Hematopoietic multipotent progenitor cell treated with erythropoietin and hydrocortisone succinate and interleukin-3 and kit ligand, for 17 days (in vitro differentiated cells): ENCODE data around the gene VSTM4.

Source experiments
- DNase-seq: peaks from one replicate; pipeline ENCODE4 v3.0.0-alpha.2; 2015; ENCODE audit warnings: low spot score

Gene VSTM4

DNA sequence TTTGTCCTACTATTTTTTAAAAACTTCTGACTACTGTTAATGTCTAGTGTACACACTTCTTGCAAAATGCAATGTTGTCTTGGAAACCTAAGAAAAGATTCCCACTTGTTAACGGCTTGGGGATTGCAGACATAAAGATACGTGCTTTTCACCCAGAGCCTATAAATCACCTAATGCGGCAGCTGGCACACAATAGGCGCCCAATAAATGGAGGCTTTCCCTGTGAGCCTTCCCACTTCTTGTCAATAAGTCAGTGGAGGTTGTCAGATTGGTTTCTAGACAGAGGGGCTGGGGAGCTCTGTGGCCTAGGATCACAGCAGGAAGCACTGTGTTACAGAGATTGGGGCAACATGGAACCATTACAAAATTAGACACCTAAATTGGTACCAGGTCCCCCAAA, 74.7 kb downstream of the VSTM4 start:
- no peak for DNase-seq

GRCh38 chr10:49039409-49039808, 75.9 kb downstream of the VSTM4 start:
- no peak for DNase-seq

- DNase-seq, result no peak
Observed at GRCh38 chr10:49038711-49039110, 76.6 kb downstream of the VSTM4 start.

DNA sequence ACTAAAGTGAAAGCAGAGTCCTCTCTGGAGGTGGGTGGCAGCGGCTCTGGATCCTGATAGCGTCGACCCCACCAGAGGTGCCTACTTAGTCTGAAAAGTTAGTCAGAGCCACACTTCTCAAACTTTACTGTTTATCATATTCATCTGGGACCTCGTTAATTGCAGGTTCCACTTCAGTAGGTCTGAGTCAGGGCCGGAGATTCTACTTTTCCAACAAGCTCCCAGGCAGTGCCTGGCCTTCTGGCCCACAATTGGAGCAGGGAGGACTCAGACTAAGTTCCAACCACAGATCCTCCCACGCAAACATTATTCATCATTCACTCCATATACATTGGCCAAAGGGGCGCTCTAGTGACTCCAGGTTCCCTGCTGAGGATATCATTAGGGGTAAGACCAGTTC, 78.1 kb downstream of the VSTM4 start:
- no peak for DNase-seq

DNA sequence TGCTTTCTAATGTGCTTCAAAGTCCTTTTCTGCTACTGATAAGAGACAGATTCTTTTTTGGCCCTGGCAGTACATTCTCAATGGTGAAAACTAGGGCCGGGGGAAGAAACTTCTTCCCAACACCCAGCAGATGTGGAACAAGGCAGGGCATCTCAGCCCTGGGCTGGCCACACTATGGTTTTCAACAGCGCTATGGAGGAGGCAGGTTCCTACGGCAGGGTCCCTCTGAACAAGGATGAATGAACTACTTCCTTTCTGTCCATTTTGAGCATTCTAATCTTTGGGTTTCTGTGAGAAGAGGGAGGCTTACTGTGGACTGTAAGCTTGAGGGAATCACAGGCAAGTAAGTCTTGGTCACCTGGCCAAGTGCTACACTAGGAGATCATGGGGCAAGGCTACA, 78.7 kb downstream of the VSTM4 start:
- no peak for DNase-seq

DNA sequence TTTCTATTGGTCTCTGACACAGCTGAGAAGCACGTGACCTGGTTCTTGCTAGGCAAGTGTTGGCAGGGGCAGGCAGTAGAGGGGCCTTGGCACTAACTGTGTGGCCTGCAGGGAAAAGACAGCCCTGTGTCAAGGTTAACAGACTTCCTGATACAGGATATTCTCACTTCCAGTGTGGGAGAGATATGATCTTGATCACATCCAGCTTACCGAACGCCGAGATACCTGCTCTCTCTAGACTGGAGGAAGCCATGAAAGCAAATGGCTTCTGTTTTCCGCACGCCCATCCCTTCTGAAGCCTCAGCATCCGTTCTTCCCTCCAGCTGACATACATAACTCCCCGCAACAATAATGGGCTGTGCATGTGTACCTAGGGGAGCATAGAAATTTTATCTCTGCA, 79.4 kb downstream of the VSTM4 start:
- DNase-seq, result no peak

- DNase-seq, result no peak
Observed at GRCh38 chr10:49034925-49035324, 80.4 kb downstream of the VSTM4 start.

GRCh38 chr10:49033939-49034338, 81.4 kb downstream of the VSTM4 start:
- no peak for DNase-seq

- DNase-seq, result no peak
Observed at GRCh38 chr10:49029666-49030065, 85.7 kb downstream of the VSTM4 start.

- no peak for DNase-seq
Observed at GRCh38 chr10:49028639-49029038, 86.7 kb downstream of the VSTM4 start.

GRCh38 chr10:49025347-49025983, 89.9 kb downstream of the VSTM4 start:
- no peak for DNase-seq

GRCh38 chr10:49024484-49024883, 90.8 kb downstream of the VSTM4 start:
- DNase-seq, result no peak

GRCh38 chr10:49023752-49024151, 91.6 kb downstream of the VSTM4 start:
- no peak for DNase-seq

DNA sequence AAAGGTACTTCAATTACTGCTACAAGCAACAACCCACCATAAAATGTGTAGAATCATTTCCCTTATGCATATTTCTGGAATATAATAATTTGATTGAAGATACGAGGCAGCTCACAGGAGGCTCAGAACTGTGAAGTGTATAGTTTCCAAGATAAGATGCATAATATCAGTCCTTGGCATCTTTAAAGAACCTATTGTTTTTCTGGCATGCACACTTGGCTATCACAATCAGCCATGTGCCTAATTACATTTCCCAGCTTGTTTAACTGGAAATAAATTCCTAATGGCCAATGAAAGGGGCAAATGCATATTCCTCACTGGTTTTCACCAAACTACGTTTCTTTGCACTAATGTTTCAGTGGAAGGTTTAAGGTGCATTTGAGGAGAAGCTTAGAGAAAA, 92.3 kb downstream of the VSTM4 start:
- DNase-seq, result no peak

GRCh38 chr10:49021685-49022084, 93.6 kb downstream of the VSTM4 start:
- DNase-seq, result no peak

DNA sequence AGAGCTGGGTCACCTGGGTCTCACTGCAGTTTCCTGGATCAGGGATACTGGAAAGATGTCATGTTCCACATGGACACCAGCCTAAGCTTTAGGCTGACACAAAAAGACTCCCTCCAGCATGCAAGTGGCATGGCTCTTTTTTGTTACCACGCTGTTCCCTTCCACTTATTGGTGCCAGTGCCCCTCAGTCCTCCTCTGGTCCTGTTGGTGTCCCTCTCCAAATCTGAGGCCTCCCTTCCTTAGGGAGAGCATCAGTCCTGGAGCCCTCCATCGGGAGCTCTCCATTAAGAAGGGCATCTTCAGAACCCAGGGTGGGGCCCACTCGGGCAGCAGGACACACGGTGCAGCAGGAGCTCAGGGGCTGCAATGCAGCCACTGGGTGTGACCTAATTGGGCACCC, 99.6 kb downstream of the VSTM4 start:
- DNase-seq, result no peak

DNA sequence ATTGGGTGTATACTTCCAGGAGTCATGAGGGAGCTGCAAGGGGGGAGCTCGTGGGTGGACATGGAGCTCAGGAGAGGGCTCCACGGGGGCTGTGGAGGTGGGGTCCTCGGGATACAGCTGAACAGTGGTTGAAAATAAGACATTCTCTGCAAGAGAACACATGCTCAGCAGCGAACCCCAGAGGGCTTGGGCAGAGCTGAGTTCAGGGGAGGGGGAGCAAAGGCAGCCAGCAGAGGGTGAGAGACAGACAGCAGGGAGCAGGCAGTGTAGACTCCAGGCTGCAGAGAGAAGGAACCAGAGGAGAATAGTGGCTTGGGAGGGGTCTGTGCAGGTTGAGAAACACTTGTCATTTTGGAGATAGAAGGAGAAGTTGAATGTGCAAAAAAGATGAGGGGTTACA, 102.7 kb downstream of the VSTM4 start:
- no peak for DNase-seq

DNA sequence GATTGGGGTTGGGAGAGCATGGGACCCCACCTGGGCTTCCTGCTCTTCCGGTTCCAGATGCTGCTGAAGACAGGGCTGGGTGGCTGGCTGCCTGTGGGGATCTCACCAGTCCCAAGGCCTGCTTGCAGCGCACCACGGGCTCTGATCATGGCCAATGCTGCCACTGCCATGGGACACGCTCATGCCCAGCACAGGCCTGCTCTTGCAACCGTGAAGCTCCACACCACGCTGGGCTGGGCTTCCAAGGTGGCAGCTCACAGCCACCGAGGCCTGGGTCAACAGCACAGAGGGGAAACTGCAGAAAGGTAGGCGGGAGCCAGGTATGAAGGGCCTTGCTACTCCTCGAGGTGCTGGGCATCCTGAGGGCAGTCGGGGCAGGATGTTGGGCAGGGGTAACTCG, 103.6 kb downstream of the VSTM4 start:
- no peak for DNase-seq

DNA sequence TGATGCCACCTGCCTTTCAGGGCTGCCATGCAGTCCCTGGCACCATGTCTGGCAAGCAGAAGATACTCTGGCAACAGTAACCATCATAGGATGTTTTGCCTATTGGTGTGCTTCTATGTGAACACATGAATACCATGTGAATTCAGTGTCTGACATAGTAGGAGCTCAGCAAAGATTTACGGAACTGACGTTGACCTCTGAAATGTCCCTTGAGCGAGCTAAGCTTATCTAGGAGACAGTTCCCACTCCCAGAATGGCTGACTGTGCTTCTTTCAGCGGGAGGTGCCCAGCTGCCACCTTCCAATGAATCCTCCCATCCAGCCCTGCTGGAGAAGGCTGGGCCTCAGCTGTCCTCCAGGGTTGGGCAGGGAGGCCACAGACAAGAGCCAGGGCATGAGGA, 104.5 kb downstream of the VSTM4 start:
- no peak for DNase-seq

DNA sequence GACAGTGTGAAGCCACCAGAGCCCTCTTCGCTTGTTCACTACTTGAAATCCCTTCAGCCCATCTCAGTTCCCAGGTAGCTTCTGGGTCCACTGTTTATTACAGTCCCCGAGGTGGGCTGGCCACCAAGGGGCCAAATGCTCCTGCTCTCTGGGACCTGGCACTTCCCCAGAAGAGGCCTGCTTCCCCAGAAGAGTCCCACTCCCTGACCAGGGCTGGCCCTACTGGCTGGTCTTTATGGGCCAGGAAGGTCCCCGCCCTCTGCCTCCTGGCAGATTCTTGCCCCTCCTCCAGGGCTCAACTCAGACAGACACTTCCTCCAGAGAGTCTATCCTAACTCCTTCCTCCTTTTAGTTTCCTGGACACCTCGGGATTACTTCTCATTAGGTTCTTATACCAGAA, 105.0 kb downstream of the VSTM4 start:
- no peak for DNase-seq

DNA sequence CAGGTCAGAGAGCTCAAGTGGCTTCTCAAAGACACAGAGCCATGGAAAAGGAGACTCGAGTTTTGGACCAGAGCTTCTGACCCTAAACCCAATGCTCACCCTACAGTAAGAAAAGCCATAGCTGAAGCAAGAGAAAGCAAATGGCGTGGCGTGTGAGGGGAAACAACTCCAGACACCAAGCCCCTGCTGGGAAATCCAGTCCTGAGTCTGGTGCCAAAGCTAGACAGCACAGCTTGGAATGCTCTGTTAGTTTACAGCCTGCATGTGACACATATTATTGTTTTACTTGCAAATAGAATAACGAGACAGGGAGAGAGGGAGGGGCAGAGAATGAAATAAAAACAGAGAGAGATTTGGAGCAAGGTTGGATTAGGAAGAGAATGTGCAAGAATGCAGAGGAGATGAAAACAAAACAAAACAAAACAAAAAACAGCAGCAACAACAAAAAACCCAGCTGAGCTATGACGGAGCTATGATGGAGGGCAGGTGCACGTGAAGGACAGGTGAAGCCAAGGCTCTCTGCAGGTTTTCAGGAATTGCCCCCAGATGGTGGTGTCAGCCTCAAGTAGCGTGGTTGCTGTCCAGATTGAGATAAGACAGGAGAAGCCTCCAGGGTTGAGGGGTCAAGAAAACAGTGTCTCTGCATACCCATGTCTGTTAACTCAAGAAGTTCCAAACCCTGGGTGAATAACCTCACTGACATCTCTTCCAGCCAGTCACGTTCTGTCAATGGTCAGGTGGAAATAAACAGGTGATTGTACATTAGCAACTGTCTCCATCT, 105.9 kb downstream of the VSTM4 start:
- no peak for DNase-seq

DNA sequence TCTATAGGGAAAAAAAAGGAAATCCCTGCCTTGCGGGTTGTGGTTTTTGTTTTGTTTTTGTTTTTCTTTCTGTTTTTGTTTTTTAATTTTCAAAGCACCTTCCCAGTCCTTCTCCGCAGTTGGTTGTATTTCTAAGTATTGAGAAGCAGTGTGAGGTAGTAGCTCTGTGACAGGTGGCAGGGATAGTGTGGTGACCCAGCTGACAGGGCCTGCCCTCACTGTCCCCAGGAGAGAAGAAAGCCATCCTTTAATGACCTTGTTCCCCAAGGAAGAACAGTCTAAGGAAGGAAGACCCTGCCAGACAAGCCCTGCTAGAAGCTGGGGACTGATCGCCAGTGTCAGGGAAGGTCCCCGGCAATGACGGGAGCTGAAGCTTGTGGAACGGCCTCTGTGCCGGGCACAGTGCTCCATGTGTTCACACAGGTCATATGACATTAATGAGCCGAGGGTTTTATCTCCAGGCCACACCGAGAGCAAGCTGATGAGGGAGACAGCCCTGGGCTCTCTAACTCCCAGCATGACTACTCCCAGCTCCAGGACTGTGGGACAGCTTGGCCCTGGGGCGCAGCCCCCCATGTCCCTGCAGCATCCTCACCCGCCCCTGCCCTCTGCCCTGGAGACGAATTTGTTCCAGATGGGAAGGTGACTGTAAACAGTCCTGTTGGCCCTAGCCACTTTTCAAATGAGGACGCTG, 106.7 kb downstream of the VSTM4 start:
- no peak for DNase-seq

GRCh38 chr10:49008091-49008490, 107.2 kb downstream of the VSTM4 start:
- DNase-seq, result no peak
